Gastroesophageal sphincter (tissue), 3 donors: Measurements from ENCODE around the gene RUNX2.

ENCODE experiments used
- CTCF ChIP-seq, 4 experiments: fragments of 200-600 bp in 2 of 4; fragments of 450-650 bp in 2 of 4; sonication (generic) in 1 of 4; IDR thresholded peaks; one replicate each; pipeline ENCODE4 v1.5.1; 2017 to 2019; ENCODE audit warnings: antibody characterized with exemption in 4 of 4, mild to moderate bottlenecking in 2 of 4, moderate library complexity in 2 of 4
- POLR2A ChIP-seq, 2 donors: fragments of 450-650 bp; IDR thresholded peaks; one replicate each; pipeline ENCODE4 v1.6.1; 2017; ENCODE audit warnings: antibody characterized with exemption in 2 of 2, mild to moderate bottlenecking in 2 of 2, moderate library complexity in 1 of 2
- POLR2AphosphoS5 ChIP-seq: sonication (generic); formaldehyde crosslinking; IDR thresholded peaks from one replicate; pipeline ENCODE4 v1.6.1; 2017; ENCODE audit warnings: antibody characterized with exemption

GRCh38 chr6:45498591-45498990, 170.5 kb downstream of the RUNX2 start:
- TF ChIP-seq CTCF (IDR thresholded peaks at IDR 0.05): no peak
- no peak for TF ChIP-seq POLR2AphosphoS5
- TF ChIP-seq POLR2A (IDR thresholded peaks at IDR 0.05): no peak
